IMR-90 (cell line): ENCODE results near the gene CABP2. TPM values are rescaled to one million over a fixed set of nuclear protein-coding genes. Genes with fewer than 3 reads are reported as not detected.

ENCODE experiments used
- ATAC-seq: fragments of 200-7000 bp; cut with Tn5 transposase; 2 replicates; pipeline ENCODE4 v1.9.1; 2020; ENCODE audit warnings: low read depth, mild to moderate bottlenecking, moderate library complexity
- BruUV-seq: library from RNA; stranded (reverse); fragments of 400-500 nt; replicated peaks from 2 replicates; lab custom pipeline; 2021; lab: Mats Ljungman, UMichigan
- CTCF ChIA-PET: fragments of 300-600 bp; formaldehyde crosslinking; extraction: SDS; loops from one replicate; lab custom pipeline; 2021; ENCODE audit warnings: antibody characterized with exemption; lab: Yijun Ruan, JAX
- POLR2A ChIA-PET: fragments of 300-600 bp; sonication (Branson Sonifier 250); formaldehyde crosslinking; loops from one replicate; lab custom pipeline; 2022; ENCODE audit warnings: antibody characterized with exemption; ENCODE audit not compliant: unreplicated experiment; lab: Charles Lee
- DNase-seq: peaks from one replicate; pipeline ENCODE4 v3.0.0; 2013
- H2AFZ ChIP-seq: replicated peaks from 2 replicates; pipeline ENCODE3; 2013; ENCODE audit warnings: low read length, mild to moderate bottlenecking; ENCODE audit not compliant: poor library complexity
- H2AK5ac ChIP-seq: 2 replicates; pipeline ENCODE4 v1.6.1; 2013; ENCODE audit warnings: low read depth, low read length, inconsistent platforms
- H2AK9ac ChIP-seq: replicated peaks from 2 replicates; pipeline ENCODE3; 2013; ENCODE audit warnings: mild to moderate bottlenecking, low read depth, low read length, moderate library complexity; ENCODE audit not compliant: poor library complexity
- H2BK120ac ChIP-seq: 2 replicates; pipeline ENCODE4 v1.6.1; 2013; ENCODE audit warnings: low read depth, low read length, inconsistent platforms
- H2BK15ac ChIP-seq: 3 replicates; pipeline ENCODE4 v1.6.1; 2013; ENCODE audit warnings: low read depth, low read length, inconsistent platforms
- H2BK20ac ChIP-seq: 2 replicates; pipeline ENCODE4 v1.6.1; 2013; ENCODE audit warnings: low read depth, mild to moderate bottlenecking, inconsistent platforms, low read length, moderate library complexity
- H2BK5ac ChIP-seq: 2 replicates; pipeline ENCODE4 v1.6.1; 2013; ENCODE audit warnings: mild to moderate bottlenecking, low read depth, low read length, inconsistent platforms; ENCODE audit not compliant: poor library complexity, severe bottlenecking
- H3K14ac ChIP-seq: replicated peaks from 2 replicates; pipeline ENCODE4 v1.6.1; 2013; ENCODE audit warnings: low read depth, low read length, inconsistent platforms
- H3K18ac ChIP-seq: 2 replicates; pipeline ENCODE4 v1.6.1; 2013; ENCODE audit warnings: low read depth, low read length, control low read depth
- H3K23ac ChIP-seq: 2 replicates; pipeline ENCODE4 v1.6.1; 2013; ENCODE audit warnings: low read depth, low read length, inconsistent platforms
- H3K27ac ChIP-seq: 2 replicates; pipeline ENCODE4 v1.5.1; 2013; ENCODE audit warnings: mild to moderate bottlenecking, control low read depth, low read length; ENCODE audit not compliant: insufficient read depth
- H3K27me3 ChIP-seq: 2 replicates; pipeline ENCODE4 v1.6.1; 2013; ENCODE audit warnings: low read length; ENCODE audit not compliant: control insufficient read depth, insufficient read depth
- H3K36me3 ChIP-seq: 2 replicates; pipeline ENCODE4 v1.6.1; 2013; ENCODE audit warnings: low read length, mixed read lengths; ENCODE audit not compliant: control insufficient read depth, insufficient read depth
- H3K4ac ChIP-seq: 2 replicates; pipeline ENCODE4 v1.6.1; 2013; ENCODE audit warnings: low read depth, low read length, inconsistent platforms
- H3K4me1 ChIP-seq: 2 replicates; pipeline ENCODE4 v1.6.1; 2013; ENCODE audit warnings: low read length, mixed read lengths; ENCODE audit not compliant: control insufficient read depth, insufficient read depth
- H3K4me2 ChIP-seq: 2 replicates; pipeline ENCODE4 v1.6.1; 2013; ENCODE audit warnings: low read depth, mild to moderate bottlenecking, control low read depth, low read length, moderate library complexity
- H3K4me3 ChIP-seq: 2 replicates; pipeline ENCODE4 v1.5.1; 2013; ENCODE audit warnings: low read depth, mild to moderate bottlenecking, control low read depth, low read length, moderate library complexity; ENCODE audit not compliant: insufficient read depth
- H3K56ac ChIP-seq: 2 replicates; pipeline ENCODE4 v1.6.1; 2013; ENCODE audit warnings: low read length, inconsistent platforms; ENCODE audit not compliant: insufficient read depth; ENCODE audit errors: extremely low read depth
- H3K79me1 ChIP-seq, 2 experiments: 2 replicates each; pipeline ENCODE4 v1.6.1; 2013; ENCODE audit warnings: low read length in 2 of 2, inconsistent platforms in 1 of 2, low read depth in 1 of 2
- H3K9ac ChIP-seq: 2 replicates; pipeline ENCODE4 v1.6.1; 2013; ENCODE audit warnings: low read depth, low read length, control low read depth
- H3K9me1 ChIP-seq: 2 replicates; pipeline ENCODE4 v1.6.1; 2013; ENCODE audit warnings: low read length, inconsistent platforms; ENCODE audit not compliant: insufficient read depth
- H3K9me3 ChIP-seq: 2 replicates; pipeline ENCODE4 v1.6.1; 2013; ENCODE audit warnings: low read length; ENCODE audit not compliant: control insufficient read depth, insufficient read depth
- H4K20me1 ChIP-seq: 2 replicates; pipeline ENCODE4 v1.6.1; 2013; ENCODE audit warnings: low read length, inconsistent platforms; ENCODE audit not compliant: insufficient read depth
- H4K5ac ChIP-seq: 2 replicates; pipeline ENCODE4 v1.6.1; 2013; ENCODE audit warnings: mild to moderate bottlenecking, low read depth, low read length, control low read depth
- H4K8ac ChIP-seq, 2 experiments: 2 replicates each; pipeline ENCODE4 v1.6.1; 2013; ENCODE audit warnings: low read depth in 2 of 2, low read length in 2 of 2, control low read depth in 1 of 2, inconsistent platforms in 1 of 2
- H4K91ac ChIP-seq: 2 replicates; pipeline ENCODE4 v1.6.1; 2013; ENCODE audit warnings: low read depth, low read length, inconsistent platforms; ENCODE audit not compliant: insufficient read depth
- CEBPB ChIP-seq: IDR thresholded peaks from 2 replicates; pipeline ENCODE4 v1.6.1; 2012; ENCODE audit warnings: low read depth, low read length, improper control_type of control experiment
- CTCF ChIP-seq: conservative IDR thresholded peaks from 2 replicates; pipeline ENCODE4 v1.5.1; 2012; ENCODE audit warnings: mild to moderate bottlenecking, low read depth, low read length, improper control_type of control experiment
- ELK1 ChIP-seq: fragments of 150-350 bp; IDR thresholded peaks from 2 replicates; pipeline ENCODE4 v1.6.1; 2016; ENCODE audit warnings: low read depth, mild to moderate bottlenecking, low read length, moderate library complexity, borderline replicate concordance
- FOS ChIP-seq: fragments of 150-350 bp; IDR thresholded peaks from 2 replicates; pipeline ENCODE4 v1.6.1; 2016; ENCODE audit warnings: low read depth, low read length
- MXI1 ChIP-seq: IDR thresholded peaks from 2 replicates; pipeline ENCODE4 v1.6.1; 2012; ENCODE audit warnings: low read depth, mild to moderate bottlenecking, low read length, moderate library complexity, borderline replicate concordance
- RAD21 ChIP-seq: IDR thresholded peaks from 2 replicates; pipeline ENCODE4 v1.6.1; 2012; ENCODE audit warnings: low read length, improper control_type of control experiment
- RCOR1 ChIP-seq: IDR thresholded peaks from 2 replicates; pipeline ENCODE4 v1.6.1; 2012; ENCODE audit warnings: mild to moderate bottlenecking, low read length, improper control_type of control experiment; ENCODE audit not compliant: insufficient replicate concordance
- RFX5 ChIP-seq: IDR thresholded peaks from 2 replicates; pipeline ENCODE4 v1.8.0; 2012; ENCODE audit warnings: low read depth, mild to moderate bottlenecking, low read length, moderate library complexity
- SMC3 ChIP-seq: fragments of 150-350 bp; IDR thresholded peaks from 2 replicates; pipeline ENCODE4 v1.6.1; 2016; ENCODE audit warnings: low read depth, mild to moderate bottlenecking, antibody characterized with exemption, low read length, moderate library complexity
- dilution Hi-C: fragments of 300-500 bp; cut with HindIII; formaldehyde crosslinking; loops from one replicate; pipeline ENCODE4 v1.14.3; 2018; ENCODE audit warnings: low sequenced_read_pairs; ENCODE audit not compliant: unreplicated experiment
- in situ Hi-C: fragments of 300-500 bp; cut with MboI; formaldehyde crosslinking; loops from 3 replicates; pipeline ENCODE4 v1.14.3; 2019; ENCODE audit warnings: low sequenced_read_pairs, inconsistent platforms, mixed read lengths
- intact Hi-C: fragments of 100-400 bp; cut with micrococcal nuclease; formaldehyde crosslinking; loops from 2 replicates; pipeline ENCODE4 v1.10.0; 2022
- polyA plus RNA-seq, 3 experiments: library from polyadenylated mRNA; depleted of rRNA; stranded (reverse); fragments of >200 nt; gene quantifications; 2 replicates each; pipeline ENCODE4 v1.2.3, GENCODE V29; 2012; ENCODE audit warnings: low replicate concordance in 1 of 3
- total RNA-seq: library from RNA; depleted of rRNA; stranded (reverse); fragments of >200 nt; gene quantifications from 2 replicates; pipeline ENCODE4 v1.2.3, GENCODE V29; 2012

Gene CABP2
- total and polyA plus RNA-seq, 2 of the 4 experiments (the other 2 are of a cell fraction) = not detected

GRCh38 chr11:67551127-67551526 is 27.9 kb upstream of the CABP2 start:
- Histone ChIP-seq H3K79me1 (no peaks in the 10 kb centered on the region), H3K4me1 (no peaks in the 10 kb centered on the region)
- in situ Hi-C loops = no loop called here

More at GRCh38 chr11:67551127-67551526, 27.9 kb upstream of the CABP2 start:
- Histone ChIP-seq H3K23ac (no peak overlapping the region), H3K4ac (no peak overlapping the region), H2BK120ac (no peak overlapping the region), H3K27ac (no peak overlapping the region), H2BK5ac (no peak overlapping the region), H2BK15ac (no peak overlapping the region), H2AK9ac (no peak overlapping the region), H3K56ac (no peak overlapping the region), H3K27me3 (peaks cover 7% of the 10 kb centered on the region; the same call in 1 of the 2 replicates), H3K36me3 (no peaks in the 10 kb centered on the region), H2AFZ (no peak overlapping the region), H3K18ac (no peak overlapping the region), H3K9me3 (peaks cover 5% of the 10 kb centered on the region; the same call in 1 of the 2 replicates), H2AK5ac (no peak overlapping the region), H4K20me1 (no peaks in the 10 kb centered on the region), H3K9me1 (no peaks in the 10 kb centered on the region), H4K8ac (no peak overlapping the region), H4K5ac (no peak overlapping the region), H2BK20ac (no peak overlapping the region), H4K91ac (no peak overlapping the region), H3K4me3 (no peak overlapping the region), H3K9ac (no peak overlapping the region), H3K4me2 (no peak overlapping the region), H3K14ac (no peak overlapping the region)
- DNase-seq = no peak
- ATAC-seq = no peak
- no TSS peak for BruUV-seq
- ChIA-PET POLR2A (no interaction called here), CTCF (no interaction called here)
- no peak for TF ChIP-seq RAD21
- TF ChIP-seq SMC3 = no peak
- no peak for TF ChIP-seq RCOR1
- TF ChIP-seq ELK1 = no peak
- no peak for TF ChIP-seq MXI1
- TF ChIP-seq CTCF = no peak
- no peak for TF ChIP-seq FOS
- no peak for TF ChIP-seq RFX5
- no peak for TF ChIP-seq CEBPB
- dilution Hi-C loops = no loop called here
- intact Hi-C loops = no loop called here
